ENCODE data around the gene LUZP1.
"Not testable (repeated sequence)": the region's sequence is repeated elsewhere in the genome, so short reads cannot be mapped to it uniquely, and the experiment has no call there.

LUZP1 gene

GRCh38 chr1:23168445-23169194, at the start of gene LUZP1:
Gene LUZP1 (minus strand): TSS chr1:23168856.
- DNase-seq (ENCODE audit: low read depth) = peak; percentile 81

DNA sequence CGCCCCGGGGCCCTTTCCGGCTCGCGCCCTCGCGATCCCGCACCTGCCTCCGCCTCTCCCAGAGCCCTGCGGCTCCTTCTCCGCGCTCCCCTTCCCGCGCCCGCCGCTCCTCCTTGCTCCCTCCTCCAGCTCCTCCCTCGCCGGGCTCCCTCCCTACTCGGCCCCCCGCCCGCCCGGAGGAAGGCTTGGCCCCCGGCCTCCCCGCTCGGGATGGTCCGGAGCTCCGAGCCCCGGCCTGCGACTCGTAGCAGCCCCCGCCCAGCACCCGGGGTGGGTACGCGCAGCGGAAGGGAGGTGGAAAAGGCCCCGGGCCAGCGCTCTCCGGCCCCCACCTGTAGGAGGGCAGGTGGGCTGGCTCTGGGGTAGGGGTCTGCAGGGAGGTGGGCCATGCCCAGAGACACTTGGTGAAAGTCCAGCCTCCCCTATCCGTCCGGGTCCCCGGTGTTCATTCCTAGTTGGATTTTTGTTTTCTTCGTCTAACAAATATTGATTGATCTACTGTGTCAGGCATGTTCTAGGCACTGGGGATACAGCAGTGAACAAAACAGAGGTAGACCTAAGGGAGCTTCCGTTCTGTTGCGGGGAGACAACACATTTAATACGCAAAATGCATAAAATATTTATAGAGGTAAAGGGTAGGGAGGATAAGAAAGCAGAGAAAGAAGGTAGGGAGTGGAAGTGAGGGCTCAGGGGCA, 48.9 kb upstream of the LUZP1 start, which contains the start of gene HTR1D:
Gene HTR1D, minus strand, starts transcription at position 82 of the 695 bp plus-strand sequence. CDS start 23,283 bp downstream, outside the sequence.
- DNase-seq (ENCODE audit: low read depth) = peak; percentile 20

DNA sequence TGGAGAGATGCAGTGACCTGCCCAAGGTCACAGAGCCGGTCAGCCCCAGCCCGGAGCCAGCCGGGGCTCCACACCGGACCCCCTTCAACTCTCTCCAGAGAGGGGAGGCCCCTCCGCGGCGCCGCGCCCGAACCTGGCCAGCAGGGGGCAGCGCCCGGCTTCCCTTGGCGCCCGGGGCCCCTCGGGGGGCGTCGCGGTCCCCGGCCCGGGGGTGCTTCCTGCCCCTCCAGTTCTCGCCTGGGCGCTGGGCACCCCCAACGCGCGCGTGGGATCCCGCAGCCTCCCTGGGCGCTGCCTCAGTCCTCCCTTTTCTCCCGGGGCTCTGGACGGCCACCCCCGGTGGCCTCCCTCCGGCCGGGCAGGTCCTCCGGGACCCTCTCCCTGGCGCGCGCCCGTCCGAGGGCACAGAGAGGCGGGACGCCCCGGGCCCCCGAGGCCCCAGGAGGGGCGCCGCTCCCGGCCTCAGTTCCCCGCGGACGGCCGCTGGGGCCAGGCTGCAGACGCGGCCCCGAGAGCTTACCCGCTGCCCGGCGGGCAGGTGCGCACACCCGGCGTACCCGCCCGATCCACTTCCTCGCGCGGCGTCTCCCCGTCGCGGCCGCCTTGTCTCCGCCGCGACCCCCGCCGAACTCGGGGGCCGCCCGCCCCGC, 48.2 kb upstream of the LUZP1 start:
- DNase-seq (ENCODE audit: low read depth) = no peak

- DNase-seq (ENCODE audit: low read depth) = no peak
Measured at GRCh38 chr1:23215751-23216449, 47.2 kb upstream of the LUZP1 start.

- DNase-seq (ENCODE audit: low read depth) = no peak
Measured at GRCh38 chr1:23215291-23215690, 46.6 kb upstream of the LUZP1 start.

GRCh38 chr1:23214640-23215039, 46.0 kb upstream of the LUZP1 start:
- DNase-seq (ENCODE audit: low read depth) = peak; percentile 50

- DNase-seq (ENCODE audit: low read depth) = no peak
Measured at GRCh38 chr1:23211955-23212354, 43.3 kb upstream of the LUZP1 start.

- no peak for DNase-seq (ENCODE audit: low read depth)
Measured at GRCh38 chr1:23210963-23211362, 42.3 kb upstream of the LUZP1 start.

DNA sequence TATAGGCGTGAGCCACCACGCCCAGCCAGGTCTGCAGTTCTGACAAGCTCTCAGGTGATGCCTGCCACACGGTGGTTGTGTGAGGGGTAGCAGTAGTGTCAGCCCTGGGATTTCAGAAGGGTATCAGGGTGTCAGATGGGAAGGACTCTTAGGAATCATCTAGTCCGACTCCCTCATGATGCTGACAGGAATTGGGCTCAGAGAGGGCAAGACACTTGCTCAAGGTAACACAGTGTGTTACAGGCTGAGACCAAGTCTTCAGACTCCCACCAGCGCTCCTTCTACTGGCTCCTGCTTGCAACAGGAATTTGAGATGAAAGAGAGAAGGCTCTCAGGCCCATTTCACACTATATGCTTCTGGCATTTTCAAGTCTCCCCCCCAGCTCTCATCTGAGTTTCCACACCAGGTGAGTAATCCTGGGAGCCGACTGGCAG, 41.7 kb upstream of the LUZP1 start:
- DNase-seq (ENCODE audit: low read depth) = peak; percentile 34

DNA sequence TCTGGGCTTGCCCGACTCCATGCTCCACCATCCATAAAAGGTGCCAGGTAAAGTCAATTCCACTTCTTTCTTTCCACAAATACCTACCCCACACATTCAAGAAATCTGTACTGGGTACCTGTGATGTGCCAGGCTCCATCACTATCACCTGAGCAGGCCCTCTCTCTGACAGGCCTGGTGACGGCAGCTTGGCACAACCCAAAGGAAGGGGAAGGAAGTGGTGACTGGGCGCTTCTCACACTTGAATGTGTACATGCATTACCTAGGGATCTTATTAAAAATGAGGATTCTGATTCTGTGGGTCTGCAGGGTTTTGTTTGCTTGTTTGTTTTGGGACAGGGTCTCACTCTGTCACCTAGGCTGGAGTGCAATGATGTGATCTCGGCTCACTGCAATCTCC, 41.1 kb upstream of the LUZP1 start:
- DNase-seq (ENCODE audit: low read depth) = no peak

DNA sequence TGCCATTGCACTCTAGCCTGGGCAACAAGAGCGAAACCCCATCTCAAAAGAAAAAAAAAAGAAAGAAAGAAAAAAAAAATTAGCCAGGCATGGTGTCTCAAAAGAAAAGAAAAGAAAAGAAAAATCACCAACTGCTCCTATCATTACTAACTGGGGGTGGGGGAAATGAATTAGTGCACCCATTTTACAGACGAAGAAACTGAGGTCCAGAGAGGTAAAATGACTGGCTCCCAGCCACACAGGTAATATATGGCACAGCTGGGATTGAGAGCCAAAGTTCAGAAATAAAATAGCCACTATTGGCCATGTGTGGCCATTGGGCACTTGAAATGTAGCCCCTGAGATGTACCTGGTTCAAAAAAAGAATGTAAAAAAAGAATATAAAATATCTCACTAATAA, 39.9 kb upstream of the LUZP1 start:
- DNase-seq (ENCODE audit: low read depth) = no peak

- not testable (repeated sequence) for DNase-seq (ENCODE audit: low read depth)
Measured at GRCh38 chr1:23207733-23208132, 39.1 kb upstream of the LUZP1 start.

- peak; percentile 69 for DNase-seq (ENCODE audit: low read depth)
Measured at GRCh38 chr1:23202263-23202749, 33.6 kb upstream of the LUZP1 start.

DNA sequence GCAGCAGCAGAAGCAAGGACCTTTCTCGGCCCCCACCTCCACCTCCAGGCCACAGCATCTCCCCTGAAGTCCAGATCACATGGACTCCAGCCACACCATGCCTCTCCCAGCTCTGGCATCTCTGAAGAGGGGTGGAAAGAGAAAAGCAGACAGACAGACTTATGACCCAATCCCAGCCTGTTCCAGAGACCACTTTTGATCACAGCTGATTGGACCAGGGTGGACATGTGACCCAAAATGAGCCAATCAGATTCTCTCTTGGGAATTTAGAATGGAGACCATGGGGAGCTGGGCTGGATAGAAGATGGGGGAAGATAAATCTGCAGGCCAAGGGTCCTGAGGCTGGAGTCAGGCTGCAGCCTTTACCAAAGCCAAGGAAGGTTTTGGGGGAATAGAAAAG, 32.2 kb upstream of the LUZP1 start:
- DNase-seq (ENCODE audit: low read depth) = peak; percentile 28

DNA sequence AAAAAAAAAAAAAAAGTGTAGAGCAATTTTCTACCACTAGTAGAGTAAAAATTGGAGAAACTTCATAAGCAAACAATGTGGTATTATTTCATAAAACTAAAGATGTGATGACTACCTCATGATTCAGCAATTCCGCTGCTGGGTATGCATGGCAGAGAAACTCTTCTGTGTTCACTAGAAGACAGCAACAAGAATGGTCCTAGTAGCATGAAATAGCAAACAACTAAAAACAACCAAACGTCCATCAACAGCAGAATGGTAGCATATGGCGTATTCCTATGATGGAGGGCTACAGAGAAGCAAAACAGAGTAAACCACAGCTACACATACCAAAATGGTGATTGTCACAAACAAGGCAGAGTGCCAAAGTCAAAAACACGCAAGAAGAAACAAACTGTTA, 29.7 kb upstream of the LUZP1 start:
- DNase-seq (ENCODE audit: low read depth) = peak; percentile 94

- DNase-seq (ENCODE audit: low read depth) = peak; percentile 99
Measured at GRCh38 chr1:23196627-23197328, 28.1 kb upstream of the LUZP1 start.

- DNase-seq (ENCODE audit: low read depth) = peak; percentile 97
Measured at GRCh38 chr1:23194119-23194984, 25.7 kb upstream of the LUZP1 start.

DNA sequence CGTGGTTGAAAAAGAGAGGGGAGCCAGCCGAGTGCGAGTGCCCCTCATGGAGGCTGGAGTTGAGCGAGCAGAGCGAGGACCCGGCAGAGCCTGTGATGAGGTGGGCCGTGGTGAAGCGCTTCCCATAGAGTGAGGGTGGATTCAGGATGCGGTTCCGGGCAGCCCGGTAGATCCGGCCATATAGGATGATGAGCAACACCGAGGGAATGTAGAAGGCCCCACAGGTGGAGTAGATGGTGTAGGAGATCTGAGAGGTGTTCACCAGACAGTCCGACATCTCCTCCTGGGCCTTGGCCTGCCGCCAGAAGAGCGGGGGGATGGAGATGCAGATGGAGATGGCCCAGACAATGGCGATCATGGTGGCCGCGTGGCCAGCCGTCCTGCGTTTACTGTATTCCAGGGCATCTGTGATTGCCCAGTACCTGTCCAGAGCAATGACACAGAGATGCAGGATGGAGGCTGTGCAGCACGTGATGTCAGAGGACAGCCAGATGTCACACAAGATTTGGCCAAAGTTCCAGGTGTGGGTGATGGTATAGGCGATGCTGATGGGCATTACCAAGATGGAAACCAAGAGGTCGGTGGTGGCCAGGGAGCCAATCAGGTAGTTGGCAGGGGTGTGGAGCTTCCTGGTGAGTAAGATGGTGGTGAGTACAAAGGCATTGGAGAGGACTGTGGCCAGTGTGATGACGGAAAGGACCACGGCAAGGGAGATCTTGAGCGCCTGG, 24.9 kb upstream of the LUZP1 start:
- no peak for DNase-seq (ENCODE audit: low read depth)

DNA sequence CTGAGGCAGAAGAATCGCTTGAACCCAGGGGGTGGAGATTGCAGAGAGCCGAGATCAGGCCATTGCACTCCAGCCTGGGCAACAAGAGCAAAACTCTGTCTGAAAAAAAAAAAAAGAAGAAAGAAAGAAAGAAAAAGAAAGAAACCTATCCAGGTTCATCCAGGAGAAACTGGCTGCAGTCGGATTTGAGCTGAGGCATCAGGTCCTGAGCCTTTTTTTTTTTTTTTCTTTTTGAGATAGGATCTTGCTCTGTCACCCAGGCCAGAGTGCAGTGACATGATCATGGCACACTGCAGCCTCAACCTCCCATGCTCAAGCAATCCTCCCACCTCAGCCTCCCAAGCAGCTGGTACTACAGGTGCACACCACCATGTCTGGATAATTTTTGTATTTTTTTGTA, 22.5 kb upstream of the LUZP1 start:
- DNase-seq (ENCODE audit: low read depth) = no peak

DNA sequence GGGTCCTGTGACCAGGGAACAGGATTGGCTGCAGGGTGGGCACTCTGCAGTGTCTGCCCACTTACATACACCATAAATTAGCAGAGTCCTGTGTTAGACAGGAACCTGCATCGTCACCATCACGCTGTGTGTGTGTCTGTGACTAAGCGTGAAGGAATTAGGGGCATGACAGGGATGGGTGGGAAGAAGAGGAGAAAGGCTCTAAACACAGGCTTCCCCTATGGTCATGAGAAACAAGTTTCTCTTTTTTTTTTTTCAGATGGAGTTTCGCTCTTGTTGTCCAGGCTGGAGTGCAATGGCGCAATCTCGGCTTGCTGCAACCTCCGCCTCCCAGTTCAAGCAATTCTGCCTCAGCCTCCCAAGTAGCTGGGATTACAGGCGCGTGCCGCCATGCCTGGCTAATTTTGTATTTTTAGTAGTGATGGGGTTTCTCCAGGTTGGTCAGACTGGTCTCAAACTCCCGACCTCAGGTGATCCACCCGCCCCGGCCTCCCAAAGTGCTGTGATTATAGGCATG, 20.3 kb upstream of the LUZP1 start:
- DNase-seq (ENCODE audit: low read depth) = peak; percentile 98
